Panc1 (cell line): ENCODE results near the gene SPATS2L. TPM values are rescaled to one million over a fixed set of nuclear protein-coding genes. Genes with fewer than 3 reads are reported as not detected.

Experiments used
- ATAC-seq: fragments of 200-7000 bp; cut with Tn5 transposase; 2 replicates; pipeline ENCODE4 v1.9.1; 2020; ENCODE audit warnings: mild to moderate bottlenecking, moderate library complexity
- BruUV-seq: library from RNA; stranded (reverse); fragments of 400-500 nt; replicated peaks from 2 replicates; lab custom pipeline; 2021; lab: Mats Ljungman, UMichigan
- CTCF ChIA-PET: fragments of 300-600 bp; sonication (Branson Sonifier 250); formaldehyde crosslinking; loops from one replicate; lab custom pipeline; 2022; ENCODE audit warnings: antibody characterized with exemption; lab: Charles Lee
- POLR2A ChIA-PET: fragments of 300-600 bp; sonication (Branson Sonifier 250); formaldehyde crosslinking; loops from one replicate; lab custom pipeline; 2022; ENCODE audit warnings: antibody characterized with exemption; lab: Charles Lee
- DNase-seq: peaks from one replicate; pipeline ENCODE4 v3.0.0-alpha.2; 2010; ENCODE audit warnings: low read depth, low spot score
- H3K27ac ChIP-seq: 2 replicates; pipeline ENCODE4 v1.5.1; 2011; ENCODE audit warnings: mild to moderate bottlenecking, low read length, inconsistent platforms
- H3K27me3 ChIP-seq: fragments of 200-500 bp; sonication (Bioruptor generic); 2 replicates; pipeline ENCODE4 v1.6.0; 2014; ENCODE audit warnings: low read length, inconsistent platforms; ENCODE audit not compliant: control insufficient read depth, insufficient read depth
- H3K36me3 ChIP-seq: fragments of 200-500 bp; sonication (Bioruptor generic); 2 replicates; pipeline ENCODE4 v1.5.1; 2014; ENCODE audit warnings: inconsistent platforms, mild to moderate bottlenecking, low read length, moderate library complexity; ENCODE audit not compliant: control insufficient read depth, insufficient read depth
- H3K4me1 ChIP-seq: 2 replicates; pipeline ENCODE4 v1.5.1; 2011; ENCODE audit warnings: inconsistent platforms, mild to moderate bottlenecking, low read length, moderate library complexity; ENCODE audit not compliant: control insufficient read depth, insufficient read depth
- H3K4me3 ChIP-seq, 2 experiments: 2 replicates each; pipeline ENCODE4 v1.5.1; 2011 to 2012; ENCODE audit warnings: low read depth in 2 of 2, low read length in 2 of 2, mild to moderate bottlenecking in 2 of 2, inconsistent platforms in 1 of 2, moderate library complexity in 1 of 2
- H3K9me3 ChIP-seq: fragments of 200-500 bp; sonication (Bioruptor generic); 2 replicates; pipeline ENCODE4 v1.5.1; 2014; ENCODE audit warnings: low read depth, mild to moderate bottlenecking, inconsistent platforms, low read length, moderate library complexity; ENCODE audit not compliant: control insufficient read depth, insufficient read depth
- CTCF ChIP-seq: fragments of 450-650 bp; IDR thresholded peaks from 2 replicates; pipeline ENCODE4 v1.5.1; 2017; ENCODE audit warnings: mild to moderate bottlenecking
- POLR2AphosphoS5 ChIP-seq: IDR thresholded peaks from 2 replicates; pipeline ENCODE4 v1.6.1; 2012; ENCODE audit warnings: mild to moderate bottlenecking, low read depth, low read length, moderate library complexity
- SIN3A ChIP-seq: IDR thresholded peaks from 2 replicates; pipeline ENCODE4 v1.6.1; 2012; ENCODE audit warnings: low read depth, mild to moderate bottlenecking, low read length, moderate library complexity, borderline replicate concordance; ENCODE audit not compliant: insufficient read depth
- TCF7L2 ChIP-seq: IDR thresholded peaks from 2 replicates; pipeline ENCODE4 v1.6.1; 2011; ENCODE audit warnings: mild to moderate bottlenecking, low read depth, low read length, inconsistent platforms
- in situ Hi-C: cut with HindIII; loops from 2 replicates; pipeline ENCODE4 v1.10.0; 2016; ENCODE audit warnings: low sequenced_read_pairs, low pct_unique_long_range_greater_than_20kb
- intact Hi-C: fragments of 100-400 bp; cut with micrococcal nuclease; formaldehyde crosslinking; loops from one replicate; pipeline ENCODE4 v1.10.0; 2022; ENCODE audit not compliant: unreplicated experiment
- total RNA-seq: library from RNA; stranded (reverse); gene quantifications from one replicate; pipeline ENCODE4 v1.2.1, GENCODE V29; 2021; ENCODE audit not compliant: unreplicated experiment
- TF ChIP-seq, protein P1 (sequence below), 2 experiments: IDR thresholded peaks; 2 replicates each; pipeline ENCODE4 v1.6.1; 2011 to 2012; ENCODE audit warnings: low read depth in 2 of 2, control low read depth in 1 of 2, low read length in 1 of 2, mild to moderate bottlenecking in 1 of 2, moderate library complexity in 1 of 2; ENCODE audit not compliant: insufficient read depth in 1 of 2

Gene SPATS2L
- total RNA-seq, 1 experiment from 2014 or later = 282 TPM

DNA sequence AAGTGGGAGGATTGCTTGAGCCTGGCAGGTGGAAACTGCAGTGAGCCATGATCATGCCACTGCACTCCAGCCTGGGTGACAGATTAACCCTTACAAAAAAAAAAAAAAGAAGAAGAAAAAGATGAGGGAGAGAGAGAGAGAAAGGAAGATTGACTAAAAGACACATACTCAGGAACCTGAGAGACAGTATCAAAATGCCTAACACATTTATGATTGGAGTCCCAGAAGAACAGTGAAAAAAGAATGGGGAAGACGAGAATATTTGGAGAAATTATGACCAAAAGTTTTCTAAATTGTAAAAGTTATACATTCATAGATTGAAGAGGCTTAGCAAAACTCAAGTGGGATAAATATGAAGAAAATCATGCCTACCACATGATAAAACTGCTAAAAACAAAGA, 19.9 kb upstream of the SPATS2L start:
- intact Hi-C loops = no loop called here
- ChIA-PET POLR2A (interaction anchor here (0.7 kb wide), 1 partner anchor 138 kb away, joined by 3 read pairs; no protein-coding TSS in a partner anchor), CTCF (no interaction called here)
- Histone ChIP-seq H3K9me3 (no peaks in the 10 kb centered on the region), H3K4me1 (no peaks in the 10 kb centered on the region), H3K4me3 (no peak overlapping the region), H3K27me3 (no peaks in the 10 kb centered on the region), H3K27ac (no peak overlapping the region), H3K36me3 (no peaks in the 10 kb centered on the region)
- no peak for DNase-seq
- no peak for TF ChIP-seq TCF7L2
- no peak for TF ChIP-seq SIN3A
- TF ChIP-seq, protein P1, sequence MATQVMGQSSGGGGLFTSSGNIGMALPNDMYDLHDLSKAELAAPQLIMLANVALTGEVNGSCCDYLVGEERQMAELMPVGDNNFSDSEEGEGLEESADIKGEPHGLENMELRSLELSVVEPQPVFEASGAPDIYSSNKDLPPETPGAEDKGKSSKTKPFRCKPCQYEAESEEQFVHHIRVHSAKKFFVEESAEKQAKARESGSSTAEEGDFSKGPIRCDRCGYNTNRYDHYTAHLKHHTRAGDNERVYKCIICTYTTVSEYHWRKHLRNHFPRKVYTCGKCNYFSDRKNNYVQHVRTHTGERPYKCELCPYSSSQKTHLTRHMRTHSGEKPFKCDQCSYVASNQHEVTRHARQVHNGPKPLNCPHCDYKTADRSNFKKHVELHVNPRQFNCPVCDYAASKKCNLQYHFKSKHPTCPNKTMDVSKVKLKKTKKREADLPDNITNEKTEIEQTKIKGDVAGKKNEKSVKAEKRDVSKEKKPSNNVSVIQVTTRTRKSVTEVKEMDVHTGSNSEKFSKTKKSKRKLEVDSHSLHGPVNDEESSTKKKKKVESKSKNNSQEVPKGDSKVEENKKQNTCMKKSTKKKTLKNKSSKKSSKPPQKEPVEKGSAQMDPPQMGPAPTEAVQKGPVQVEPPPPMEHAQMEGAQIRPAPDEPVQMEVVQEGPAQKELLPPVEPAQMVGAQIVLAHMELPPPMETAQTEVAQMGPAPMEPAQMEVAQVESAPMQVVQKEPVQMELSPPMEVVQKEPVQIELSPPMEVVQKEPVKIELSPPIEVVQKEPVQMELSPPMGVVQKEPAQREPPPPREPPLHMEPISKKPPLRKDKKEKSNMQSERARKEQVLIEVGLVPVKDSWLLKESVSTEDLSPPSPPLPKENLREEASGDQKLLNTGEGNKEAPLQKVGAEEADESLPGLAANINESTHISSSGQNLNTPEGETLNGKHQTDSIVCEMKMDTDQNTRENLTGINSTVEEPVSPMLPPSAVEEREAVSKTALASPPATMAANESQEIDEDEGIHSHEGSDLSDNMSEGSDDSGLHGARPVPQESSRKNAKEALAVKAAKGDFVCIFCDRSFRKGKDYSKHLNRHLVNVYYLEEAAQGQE (IDR thresholded peaks at IDR 0.05; ENCODE audit: insufficient read depth in 1 of 2, low read depth in 2 of 2, low read length in 1 of 2) = no peak
- ATAC-seq = no peak
- in situ Hi-C loops = no loop called here
- BruUV-seq = no TSS peak

DNA sequence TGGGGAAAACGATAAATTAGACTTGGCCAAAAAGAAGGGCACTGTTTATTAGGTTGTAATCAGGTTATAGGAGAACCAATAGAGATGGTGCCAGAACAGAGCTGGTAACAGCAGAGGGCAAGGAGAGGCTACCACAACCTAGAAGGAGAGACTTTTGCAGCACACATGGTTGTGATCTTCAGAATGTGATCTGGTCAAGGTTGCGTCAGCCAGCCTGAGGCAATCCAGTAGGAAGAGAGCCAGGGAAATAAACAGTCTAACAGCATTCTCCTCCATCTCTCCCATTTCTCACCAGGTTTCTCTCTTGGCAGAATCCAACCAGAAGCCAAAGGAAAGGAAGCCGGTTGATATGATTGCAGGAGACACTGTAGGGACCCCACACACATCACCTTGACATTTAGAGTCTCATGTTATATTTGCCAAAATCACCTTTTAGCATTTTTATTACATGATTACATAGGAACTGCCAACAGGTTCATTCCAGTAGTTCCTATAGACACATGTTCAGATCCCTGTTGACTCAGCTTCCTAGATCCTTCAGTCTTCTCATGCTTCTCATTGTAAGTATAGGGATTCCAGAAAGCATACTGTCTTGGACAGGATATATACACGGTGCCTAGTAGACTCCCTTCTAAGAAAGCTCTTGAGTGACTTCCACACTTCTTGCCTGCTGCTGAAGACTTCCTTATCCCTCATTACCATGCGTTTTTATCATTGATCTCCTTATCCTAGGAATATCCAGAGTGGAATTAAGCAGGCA, 17.6 kb upstream of the SPATS2L start:
- TF ChIP-seq POLR2AphosphoS5 (no peak), CTCF (no peak), SIN3A (no peak), TCF7L2 (no peak)
- no peak overlapping the region for H3K4me3 ChIP-seq
- H3K4me1 ChIP-seq = no peaks in the 10 kb centered on the region
- no peaks in the 10 kb centered on the region for H3K9me3 ChIP-seq
- no peaks in the 10 kb centered on the region for H3K27me3 ChIP-seq
- intact Hi-C loops = no loop called here
- no peaks in the 10 kb centered on the region for H3K36me3 ChIP-seq
- ATAC-seq = no peak
- BruUV-seq = no TSS peak
- DNase-seq = no peak
- in situ Hi-C loops = no loop called here
- CTCF ChIA-PET = no interaction called here
- H3K27ac ChIP-seq = no peak overlapping the region
- POLR2A ChIA-PET = no interaction called here

- CTCF ChIA-PET = no interaction called here
- in situ Hi-C loops = no loop called here
- intact Hi-C loops = no loop called here
Observed at GRCh38 chr2:200296118-200296517, 10.4 kb upstream of the SPATS2L start.

More at GRCh38 chr2:200296118-200296517, 10.4 kb upstream of the SPATS2L start:
- DNase-seq (no peak), ATAC-seq (no peak)
- peaks cover 11% of the 10 kb centered on the region for H3K4me1 ChIP-seq
- no peak overlapping the region for H3K27ac ChIP-seq
- no peaks in the 10 kb centered on the region for H3K27me3 ChIP-seq
- no peaks in the 10 kb centered on the region for H3K36me3 ChIP-seq
- H3K9me3 ChIP-seq = no peaks in the 10 kb centered on the region
- POLR2A ChIA-PET = no interaction called here
- TF ChIP-seq, protein P1 (IDR thresholded peaks at IDR 0.05; ENCODE audit: insufficient read depth in 1 of 2, low read depth in 2 of 2, low read length in 1 of 2) = no peak
- TF ChIP-seq SIN3A = no peak
- no peak for TF ChIP-seq POLR2AphosphoS5
- no peak for TF ChIP-seq TCF7L2
- no peak for TF ChIP-seq CTCF
- no TSS peak for BruUV-seq
- H3K4me3 ChIP-seq = no peak overlapping the region
